Activated CD4-positive, alpha-beta T cell treated with anti-CD3 and anti-CD28 coated beads, Interleukin-2, amount 50 U/mL, for 4 hours (primary cell): ENCODE results near the gene FZR1.

ENCODE experiments used
- DNase-seq, 2 experiments: peaks; one replicate each; pipeline ENCODE4 v3.0.0-alpha.2; 2020

Gene FZR1

GRCh38 chr19:3533033-3533432 lies 26.9 kb downstream of the FZR1 start:
- no peak for DNase-seq

- no peak for DNase-seq
Measured at GRCh38 chr19:3533563-3534216, 27.6 kb downstream of the FZR1 start.

GRCh38 chr19:3534375-3535234 lies 28.5 kb downstream of the FZR1 start:
- DNase-seq, result no peak

- no peak for DNase-seq
Measured at GRCh38 chr19:3535235-3535535, 29.1 kb downstream of the FZR1 start.

- no peak for DNase-seq
Measured at GRCh38 chr19:3535563-3535965, 29.5 kb downstream of the FZR1 start.

GRCh38 chr19:3535981-3536380 lies 29.9 kb downstream of the FZR1 start:
- DNase-seq, result no peak

GRCh38 chr19:3536429-3537100 lies 30.5 kb downstream of the FZR1 start:
- DNase-seq, result no peak

GRCh38 chr19:3537101-3537437 lies 31.0 kb downstream of the FZR1 start:
- no peak for DNase-seq

- DNase-seq, result no peak
Measured at GRCh38 chr19:3537438-3538240, 31.5 kb downstream of the FZR1 start.

GRCh38 chr19:3538258-3538929 lies 32.3 kb downstream of the FZR1 start:
- DNase-seq, result no peak

- DNase-seq, result no peak
Measured at GRCh38 chr19:3538965-3539755, 33.0 kb downstream of the FZR1 start, which contains the start of gene TEKTIP1. Gene TEKTIP1, plus strand, starts transcription at chr19:3539174. Its CDS starts 4 bp downstream, at chr19:3539178.

- no peak for DNase-seq
Measured at GRCh38 chr19:3539756-3540118, 33.6 kb downstream of the FZR1 start.

- DNase-seq, result no peak
Measured at GRCh38 chr19:3543150-3544057, 37.3 kb downstream of the FZR1 start.

- DNase-seq, result no peak
Measured at GRCh38 chr19:3544058-3544376, 37.9 kb downstream of the FZR1 start.

GRCh38 chr19:3544742-3545668 lies 38.9 kb downstream of the FZR1 start:
- peak; percentile 73 to 74 for DNase-seq

- no peak for DNase-seq
Measured at GRCh38 chr19:3545669-3546034, 39.5 kb downstream of the FZR1 start.

GRCh38 chr19:3546119-3546518 lies 40.0 kb downstream of the FZR1 start:
- no peak for DNase-seq

- no peak for DNase-seq
Measured at GRCh38 chr19:3547301-3547731, 41.2 kb downstream of the FZR1 start.

- DNase-seq, result no peak
Measured at GRCh38 chr19:3547767-3548282, 41.7 kb downstream of the FZR1 start.
